H1 (cell line): ENCODE results near the gene MCC. TPM values are rescaled to one million over a fixed set of nuclear protein-coding genes. Genes with fewer than 3 reads are reported as not detected.

Experiments
- CTCF ChIA-PET: fragments of 300-600 bp; sonication (Branson Sonifier 250); formaldehyde crosslinking; loops from one replicate; lab custom pipeline; 2021; ENCODE audit not compliant: partially characterized antibody; lab: Charles Lee
- POLR2A ChIA-PET: fragments of 300-600 bp; sonication (Branson Sonifier 250); formaldehyde crosslinking; loops from one replicate; lab custom pipeline; 2021; ENCODE audit warnings: inconsistent platforms; ENCODE audit not compliant: partially characterized antibody; lab: Charles Lee
- DNase-seq, 2 experiments: peaks; one replicate each; pipeline versions ENCODE4 v3.0.0 to v3.0.0-alpha.2; 2010 to 2022; ENCODE audit warnings: low spot score in 2 of 2, low read depth in 1 of 2, mixed read lengths in 1 of 2
- FAIRE-seq: peaks from 2 replicates; lab custom pipeline; 2011; peaks lifted over from hg19 to GRCh38; lab: Jason Lieb, UNC
- H2AFZ ChIP-seq: 2 replicates; pipeline ENCODE4 v1.8.1; 2012; ENCODE audit warnings: low read length, inconsistent platforms
- H2AK5ac ChIP-seq: 2 replicates; pipeline ENCODE4 v1.6.1; 2013; ENCODE audit warnings: low read depth, low read length
- H2BK120ac ChIP-seq: replicated peaks from 2 replicates; pipeline ENCODE3; 2013; ENCODE audit warnings: low read depth, low read length, inconsistent platforms
- H2BK12ac ChIP-seq: 2 replicates; pipeline ENCODE4 v1.6.1; 2013; ENCODE audit warnings: low read depth, low read length
- H2BK15ac ChIP-seq: 2 replicates; pipeline ENCODE4 v1.6.1; 2013; ENCODE audit warnings: low read length
- H2BK20ac ChIP-seq: 2 replicates; pipeline ENCODE4 v1.6.1; 2013; ENCODE audit warnings: low read length
- H2BK5ac ChIP-seq: 2 replicates; pipeline ENCODE4 v1.6.1; 2013; ENCODE audit warnings: low read depth, low read length
- H3K14ac ChIP-seq: 2 replicates; pipeline ENCODE4 v1.6.1; 2013; ENCODE audit warnings: inconsistent platforms; ENCODE audit not compliant: insufficient read length
- H3K18ac ChIP-seq: 2 replicates; pipeline ENCODE4 v1.6.1; 2013; ENCODE audit warnings: low read length; ENCODE audit errors: extremely low read depth
- H3K23ac ChIP-seq: 2 replicates; pipeline ENCODE4 v1.6.1; 2013; ENCODE audit warnings: inconsistent platforms; ENCODE audit not compliant: insufficient read length
- H3K23me2 ChIP-seq: 2 replicates; pipeline ENCODE4 v1.6.1; 2013; ENCODE audit warnings: low read depth, low read length
- H3K27ac ChIP-seq: 2 replicates; pipeline ENCODE4 v1.6.1; 2011; ENCODE audit warnings: low read depth, low read length, inconsistent platforms
- H3K27me3 ChIP-seq, 4 experiments: replicated peaks in 1 of 4; 1 replicate in 1 of 4; 2 replicates in 3 of 4; pipeline versions ENCODE4 v1.6.1 to v1.8.1; 2011 to 2013; ENCODE audit warnings: low read length in 3 of 4, mild to moderate bottlenecking in 3 of 4, inconsistent platforms in 2 of 4, mixed read lengths in 2 of 4, moderate library complexity in 1 of 4; ENCODE audit not compliant: control insufficient read depth in 3 of 4, insufficient read depth in 3 of 4; ENCODE audit errors: extremely low read depth in 1 of 4
- H3K36me3 ChIP-seq, 4 experiments: 2 replicates each; pipeline versions ENCODE4 v1.6.1 to v1.8.1; 2011 to 2013; ENCODE audit warnings: mild to moderate bottlenecking in 4 of 4, low read length in 3 of 4, moderate library complexity in 2 of 4, control low read depth in 1 of 4, inconsistent platforms in 1 of 4; ENCODE audit not compliant: insufficient read depth in 4 of 4, control insufficient read depth in 2 of 4
- H3K4ac ChIP-seq: replicated peaks from 2 replicates; pipeline ENCODE3; 2013; ENCODE audit warnings: low read length, low read depth, mixed read lengths, inconsistent platforms; ENCODE audit not compliant: insufficient read length
- H3K4me1 ChIP-seq, 4 experiments: replicated peaks in 1 of 4; 1 replicate in 1 of 4; 2 replicates in 3 of 4; pipeline versions ENCODE4 v1.6.1 to v1.8.1; 2011 to 2013; ENCODE audit warnings: low read length in 3 of 4, inconsistent platforms in 2 of 4, mixed read lengths in 1 of 4; ENCODE audit not compliant: insufficient read depth in 4 of 4, control insufficient read depth in 3 of 4
- H3K4me2 ChIP-seq, 2 experiments: 2 replicates each; pipeline versions ENCODE4 v1.6.1 to v1.8.1; 2011 to 2013; ENCODE audit warnings: low read depth in 2 of 2, low read length in 2 of 2, control low read depth in 1 of 2, inconsistent platforms in 1 of 2, mild to moderate bottlenecking in 1 of 2; ENCODE audit not compliant: insufficient read depth in 1 of 2
- H3K4me3 ChIP-seq, 4 experiments: fragments of 200-600, 300-600 bp in 1 of 4; sonication (generic), shearing (Covaris generic), sonication (Bioruptor Twin) in 1 of 4; 2 replicates each; pipeline versions ENCODE4 v1.5.1 to v1.8.1; 2011 to 2016; ENCODE audit warnings: low read length in 4 of 4, low read depth in 3 of 4, control low read depth in 2 of 4, inconsistent platforms in 2 of 4, mild to moderate bottlenecking in 2 of 4, mixed read lengths in 1 of 4, moderate library complexity in 1 of 4; ENCODE audit not compliant: insufficient read depth in 2 of 4; ENCODE audit errors: extremely low read depth in 1 of 4
- H3K56ac ChIP-seq: replicated peaks from 2 replicates; pipeline ENCODE3; 2013; ENCODE audit warnings: low read depth, mild to moderate bottlenecking, mixed read lengths, low read length, inconsistent platforms; ENCODE audit not compliant: insufficient read length
- H3K79me1 ChIP-seq: 2 replicates; pipeline ENCODE4 v1.6.1; 2013; ENCODE audit warnings: low read depth, low read length, control low read depth
- H3K79me2 ChIP-seq, 2 experiments: 2 replicates each; pipeline versions ENCODE4 v1.6.1 to v1.8.1; 2012 to 2013; ENCODE audit warnings: low read length in 2 of 2, mild to moderate bottlenecking in 2 of 2, inconsistent platforms in 1 of 2; ENCODE audit not compliant: insufficient read depth in 2 of 2, control insufficient read depth in 1 of 2
- H3K9ac ChIP-seq, 4 experiments: replicated peaks in 1 of 4; 1 replicate in 1 of 4; 2 replicates in 3 of 4; pipeline versions ENCODE4 v1.6.1 to v1.8.1; 2011 to 2013; ENCODE audit warnings: low read depth in 3 of 4, low read length in 3 of 4, control low read depth in 2 of 4, mild to moderate bottlenecking in 2 of 4, moderate library complexity in 2 of 4, inconsistent platforms in 1 of 4; ENCODE audit errors: extremely low read depth in 1 of 4
- H3K9me3 ChIP-seq, 2 experiments: 2 replicates each; pipeline versions ENCODE4 v1.6.1 to v1.8.1; 2012 to 2013; ENCODE audit warnings: mild to moderate bottlenecking in 2 of 2, moderate library complexity in 2 of 2, control low read depth in 1 of 2, inconsistent platforms in 1 of 2, low read depth in 1 of 2, low read length in 1 of 2, mixed read lengths in 1 of 2; ENCODE audit not compliant: insufficient read depth in 2 of 2
- H4K20me1 ChIP-seq, 2 experiments: replicated peaks in 1 of 2; 2 replicates each; pipeline versions ENCODE3 to v1.8.1; 2011 to 2013; ENCODE audit warnings: inconsistent platforms in 2 of 2, low read length in 2 of 2, mild to moderate bottlenecking in 1 of 2; ENCODE audit not compliant: insufficient read depth in 2 of 2, control insufficient read depth in 1 of 2
- H4K5ac ChIP-seq: 2 replicates; pipeline ENCODE4 v1.6.1; 2013; ENCODE audit warnings: low read length, low read depth, mixed read lengths, inconsistent platforms; ENCODE audit not compliant: insufficient read length
- H4K8ac ChIP-seq: 2 replicates; pipeline ENCODE4 v1.8.0; 2013; ENCODE audit warnings: mild to moderate bottlenecking, moderate library complexity, low read length, inconsistent platforms; ENCODE audit not compliant: insufficient read depth; ENCODE audit errors: extremely low read depth
- H4K91ac ChIP-seq: replicated peaks from 2 replicates; pipeline ENCODE3; 2013; ENCODE audit warnings: low read length, mixed read lengths, inconsistent platforms; ENCODE audit not compliant: insufficient read length
- POLR2A ChIP-seq, 2 experiments: IDR thresholded peaks; 1 replicate in 1 of 2; 2 replicates in 1 of 2; pipeline ENCODE4 v1.6.1; 2011; ENCODE audit warnings: low read depth in 2 of 2, low read length in 2 of 2, mild to moderate bottlenecking in 2 of 2; ENCODE audit errors: control extremely low read depth in 1 of 2
- WGBS, 2 experiments: shearing (Covaris generic) in 1 of 2; methylation state at CpG; one replicate each; pipeline versions ENCODE4 v1.1.6 to v1.1.7; 2013 to 2015; ENCODE audit warnings: low lambda C conversion rate in 2 of 2, mixed read lengths in 2 of 2, inconsistent platforms in 1 of 2, low coverage in 1 of 2, missing lambda C conversion rate in 1 of 2; ENCODE audit not compliant: insufficient replicate concordance in 2 of 2, insufficient coverage in 1 of 2, insufficient read length in 1 of 2; ENCODE audit errors: extremely low coverage in 1 of 2, missing lambda C conversion rate in 1 of 2; 5-methylcytosine and 5-hydroxymethylcytosine counted together
- polyA plus RNA-seq, 7 experiments: library from polyadenylated mRNA; depleted of rRNA in 3 of 7; stranded (reverse) in 5 of 7; unstranded in 2 of 7; fragments of >200 nt in 5 of 7; fragments of 200-250 nt in 2 of 7; gene quantifications; 1 replicate in 5 of 7; 2 replicates in 1 of 7; 4 replicates in 1 of 7; pipeline versions ENCODE4 v1.2.1 to v1.2.3, GENCODE V29; 2011 to 2013; ENCODE audit warnings: missing spikeins in 2 of 7, mixed read lengths in 2 of 7
- total RNA-seq: library from RNA; stranded (reverse); fragmentation: NEBNext Ultra II Directional; extraction: Animal tissue kit (Norgen Biotek cat#: 25700); gene quantifications from 2 replicates; pipeline ENCODE4 v1.2.1, GENCODE V29; 2021

Gene MCC
- total and polyA plus RNA-seq, 2 of the 8 experiments (the other 6 are each of a cell fraction or from before 2014, with no cell fraction given): 2.6 to 18.3 TPM

GRCh38 chr5:113039934-113040285 is 448.3 kb downstream of the MCC start:
- Histone ChIP-seq H3K79me1 (no peaks in the 10 kb centered on the region), H3K14ac (no peak overlapping the region), H3K56ac (no peak overlapping the region), H2AFZ (no peak overlapping the region), H4K5ac (no peak overlapping the region), H2AK5ac (no peak overlapping the region), H3K4me3 (no peak overlapping the region), H3K23ac (no peak overlapping the region), H4K8ac (no peak overlapping the region), H3K27ac (no peak overlapping the region), H2BK5ac (no peak overlapping the region), H2BK15ac (no peak overlapping the region), H4K91ac (no peak overlapping the region), H2BK12ac (no peak overlapping the region), H3K4me1 (peaks cover 2 to 8% (median 2%) of the 10 kb centered on the region in 4 experiments; a peak in 5 of 7 replicates), H3K36me3 (no peaks in the 10 kb centered on the region), H3K9ac (no peak overlapping the region), H3K23me2 (no peaks in the 10 kb centered on the region), H4K20me1 (no peaks in the 10 kb centered on the region), H3K18ac (no peak overlapping the region), H3K4me2 (no peak overlapping the region), H2BK20ac (no peak overlapping the region), H3K79me2 (no peaks in the 10 kb centered on the region), H3K4ac (no peak overlapping the region), H3K27me3 (no peaks in the 10 kb centered on the region), H2BK120ac (no peak overlapping the region), H3K9me3 (no peaks in the 10 kb centered on the region)
- no peak for TF ChIP-seq POLR2A (IDR thresholded peaks at IDR 0.05; ENCODE audit: control extremely low read depth in 1 of 2, low read depth in 2 of 2, low read length in 2 of 2)
- 87% methylated on average over 4 of the region's 4 CpGs; no CpG with 5 or more reads in 1 of the 2 experiments for WGBS, 2 experiments
- POLR2A ChIA-PET: no interaction called here
- DNase-seq: peak in 1 of 2 experiments; percentile 27
- CTCF ChIA-PET: interaction anchor here (1.1 to 1.5 kb wide), 2 partner anchors 33 to 340 kb away, joined by 3 to 4 read pairs; no protein-coding TSS in a partner anchor
- FAIRE-seq: no peak
